Measurements from ENCODE around the gene CTU2. TPM values are rescaled to one million over a fixed set of nuclear protein-coding genes. Genes with fewer than 3 reads are reported as not detected.

CTU2 gene
- polyA plus RNA-seq, 1 donor (not counting 4 experiments of a cell fraction or from before 2014, with no cell fraction given): 6.3 TPM

- peaks cover 3% of the 10 kb centered on the region for H4K20me1 ChIP-seq (ENCODE audit: control insufficient read depth, extremely low read depth, insufficient read depth, low read length)
- no peak overlapping the region for H3K4me2 ChIP-seq (ENCODE audit: control insufficient read depth, extremely low read depth, insufficient read depth, low read depth, low read length)
- no peak overlapping the region for H3K4me3 ChIP-seq (ENCODE audit: control insufficient read depth in 2 of 3, extremely low read depth in 1 of 3, insufficient read depth in 2 of 3, low read depth in 1 of 3, low read length in 3 of 3)
- no peak overlapping the region for H2AFZ ChIP-seq (ENCODE audit: control insufficient read depth, low read length)
- no peaks in the 10 kb centered on the region for H3K4me1 ChIP-seq (ENCODE audit: control insufficient read depth, extremely low read depth, insufficient read depth, low read length)
- no peak for DNase-seq (ENCODE audit: low read depth, low spot score)
- no peaks in the 10 kb centered on the region for H3K9me1 ChIP-seq (ENCODE audit: control insufficient read depth, extremely low read depth, insufficient read depth, low read length)
- peaks cover 34 to 43% of the 10 kb centered on the region in 2 experiments for H3K36me3 ChIP-seq (ENCODE audit: control insufficient read depth in 2 of 2, extremely low read depth in 1 of 2, insufficient read depth in 2 of 2, low read length in 2 of 2)
- no peaks in the 10 kb centered on the region for H3K9me3 ChIP-seq (ENCODE audit: control insufficient read depth, low read depth, low read length)
- no peak overlapping the region for H3K27ac ChIP-seq (ENCODE audit: control insufficient read depth, insufficient read depth, low read length)
- H3K27me3 ChIP-seq (ENCODE audit: control insufficient read depth, extremely low read depth, insufficient read depth, low read length): no peaks in the 10 kb centered on the region
- dilution Hi-C loops (cut with MboI; ENCODE audit: extremely low pct_ligation_motif_present, low sequenced_read_pairs): no loop called here
- no peak for FAIRE-seq
- no peak overlapping the region for H3K9ac ChIP-seq (ENCODE audit: control insufficient read depth, extremely low read depth, insufficient read depth, low read length)
- H3K79me2 ChIP-seq (ENCODE audit: control insufficient read depth, insufficient read depth, low read length): no peaks in the 10 kb centered on the region
- TF ChIP-seq, protein P1, sequence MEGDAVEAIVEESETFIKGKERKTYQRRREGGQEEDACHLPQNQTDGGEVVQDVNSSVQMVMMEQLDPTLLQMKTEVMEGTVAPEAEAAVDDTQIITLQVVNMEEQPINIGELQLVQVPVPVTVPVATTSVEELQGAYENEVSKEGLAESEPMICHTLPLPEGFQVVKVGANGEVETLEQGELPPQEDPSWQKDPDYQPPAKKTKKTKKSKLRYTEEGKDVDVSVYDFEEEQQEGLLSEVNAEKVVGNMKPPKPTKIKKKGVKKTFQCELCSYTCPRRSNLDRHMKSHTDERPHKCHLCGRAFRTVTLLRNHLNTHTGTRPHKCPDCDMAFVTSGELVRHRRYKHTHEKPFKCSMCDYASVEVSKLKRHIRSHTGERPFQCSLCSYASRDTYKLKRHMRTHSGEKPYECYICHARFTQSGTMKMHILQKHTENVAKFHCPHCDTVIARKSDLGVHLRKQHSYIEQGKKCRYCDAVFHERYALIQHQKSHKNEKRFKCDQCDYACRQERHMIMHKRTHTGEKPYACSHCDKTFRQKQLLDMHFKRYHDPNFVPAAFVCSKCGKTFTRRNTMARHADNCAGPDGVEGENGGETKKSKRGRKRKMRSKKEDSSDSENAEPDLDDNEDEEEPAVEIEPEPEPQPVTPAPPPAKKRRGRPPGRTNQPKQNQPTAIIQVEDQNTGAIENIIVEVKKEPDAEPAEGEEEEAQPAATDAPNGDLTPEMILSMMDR (optimal IDR thresholded peaks at IDR 0.05 in 1 of 3, IDR thresholded peaks at IDR 0.05 in 1 of 3, conservative IDR thresholded peaks at IDR 0.05 in 1 of 3; ENCODE audit: extremely low read depth in 1 of 3, insufficient read depth in 2 of 3, low read length in 3 of 3): no peak
- TF ChIP-seq EZH2 (IDR thresholded peaks at IDR 0.05; ENCODE audit: low read length): no peak
Observed at GRCh38 chr16:88731699-88732098, 25.4 kb downstream of the CTU2 start.

- no peak for DNase-seq (ENCODE audit: low read depth, low spot score)
- Histone ChIP-seq H3K36me3 (ENCODE audit: control insufficient read depth in 2 of 2, extremely low read depth in 1 of 2, insufficient read depth in 2 of 2, low read length in 2 of 2) (peaks cover 34 to 45% of the 10 kb centered on the region in 2 experiments), H3K4me2 (ENCODE audit: control insufficient read depth, extremely low read depth, insufficient read depth, low read depth, low read length) (no peak overlapping the region), H4K20me1 (ENCODE audit: control insufficient read depth, extremely low read depth, insufficient read depth, low read length) (peaks cover 3% of the 10 kb centered on the region), H3K27ac (ENCODE audit: control insufficient read depth, insufficient read depth, low read length) (no peak overlapping the region), H2AFZ (ENCODE audit: control insufficient read depth, low read length) (no peak overlapping the region), H3K9ac (ENCODE audit: control insufficient read depth, extremely low read depth, insufficient read depth, low read length) (no peak overlapping the region), H3K4me1 (ENCODE audit: control insufficient read depth, extremely low read depth, insufficient read depth, low read length) (no peaks in the 10 kb centered on the region), H3K4me3 (ENCODE audit: control insufficient read depth in 2 of 3, extremely low read depth in 1 of 3, insufficient read depth in 2 of 3, low read depth in 1 of 3, low read length in 3 of 3) (no peak overlapping the region), H3K9me3 (ENCODE audit: control insufficient read depth, low read depth, low read length) (no peaks in the 10 kb centered on the region), H3K9me1 (ENCODE audit: control insufficient read depth, extremely low read depth, insufficient read depth, low read length) (no peaks in the 10 kb centered on the region), H3K27me3 (ENCODE audit: control insufficient read depth, extremely low read depth, insufficient read depth, low read length) (no peaks in the 10 kb centered on the region), H3K79me2 (ENCODE audit: control insufficient read depth, insufficient read depth, low read length) (no peaks in the 10 kb centered on the region)
- dilution Hi-C loops (cut with MboI; ENCODE audit: extremely low pct_ligation_motif_present, low sequenced_read_pairs): no loop called here
- FAIRE-seq: no peak
- no peak for TF ChIP-seq EZH2 (IDR thresholded peaks at IDR 0.05; ENCODE audit: low read length)
- TF ChIP-seq, protein P1 (optimal IDR thresholded peaks at IDR 0.05 in 1 of 3, IDR thresholded peaks at IDR 0.05 in 1 of 3, conservative IDR thresholded peaks at IDR 0.05 in 1 of 3; ENCODE audit: extremely low read depth in 1 of 3, insufficient read depth in 2 of 3, low read length in 3 of 3): no peak
Observed at GRCh38 chr16:88732172-88732960, 26.1 kb downstream of the CTU2 start.

Measured in keratinocyte (primary cell).